NCI-H69 (cell line): Measurements from ENCODE around the gene CHIA.
A peak's percentile ranks its signal among the peaks of the same experiment; 100 is the strongest.

Source experiments
- DNase-seq: peaks from one replicate; lab custom pipeline; 2025; lab: John Stamatoyannopoulos, UW

The CHIA gene

GRCh38 chr1:111290630-111291029 is at the start of gene CHIA:
CHIA (plus strand) TSS chr1:111290851; CDS start chr1:111310468, 19,617 bp downstream.
- peak; percentile 7 for DNase-seq

- DNase-seq = no peak
Observed at GRCh38 chr1:111241797-111242196, 48.9 kb upstream of the CHIA start.

GRCh38 chr1:111242805-111243523 is 47.7 kb upstream of the CHIA start:
- DNase-seq = no peak

- no peak for DNase-seq
Observed at GRCh38 chr1:111247125-111247838, 43.4 kb upstream of the CHIA start.

- no peak for DNase-seq
Observed at GRCh38 chr1:111249960-111250359, 40.7 kb upstream of the CHIA start.

GRCh38 chr1:111251570-111251969 is 39.1 kb upstream of the CHIA start:
- no peak for DNase-seq

- no peak for DNase-seq
Observed at GRCh38 chr1:111252786-111253185, 37.9 kb upstream of the CHIA start.

GRCh38 chr1:111253876-111254275 is 36.8 kb upstream of the CHIA start:
- no peak for DNase-seq

- DNase-seq = no peak
Observed at GRCh38 chr1:111256988-111257658, 33.5 kb upstream of the CHIA start.

GRCh38 chr1:111267801-111268508 is 22.7 kb upstream of the CHIA start:
- no peak for DNase-seq

- DNase-seq = no peak
Observed at GRCh38 chr1:111269825-111270406, 20.7 kb upstream of the CHIA start.

GRCh38 chr1:111270771-111271463 is 19.7 kb upstream of the CHIA start:
- DNase-seq = no peak

GRCh38 chr1:111271464-111271801 is 19.2 kb upstream of the CHIA start:
- DNase-seq = no peak

GRCh38 chr1:111272081-111272480 is 18.6 kb upstream of the CHIA start:
- no peak for DNase-seq

- DNase-seq = no peak
Observed at GRCh38 chr1:111274653-111275052, 16.0 kb upstream of the CHIA start.

GRCh38 chr1:111275079-111275478 is 15.6 kb upstream of the CHIA start:
- DNase-seq = no peak

- no peak for DNase-seq
Observed at GRCh38 chr1:111275780-111276433, 14.7 kb upstream of the CHIA start.

- DNase-seq = no peak
Observed at GRCh38 chr1:111279144-111279543, 11.5 kb upstream of the CHIA start.

GRCh38 chr1:111280267-111280666 is 10.4 kb upstream of the CHIA start:
- no peak for DNase-seq

- DNase-seq = no peak
Observed at GRCh38 chr1:111281411-111281810, 9.2 kb upstream of the CHIA start.

- DNase-seq = no peak
Observed at GRCh38 chr1:111283838-111284237, 6.8 kb upstream of the CHIA start.
